ENCODE data around the gene IDH3B.

The IDH3B gene

DNA sequence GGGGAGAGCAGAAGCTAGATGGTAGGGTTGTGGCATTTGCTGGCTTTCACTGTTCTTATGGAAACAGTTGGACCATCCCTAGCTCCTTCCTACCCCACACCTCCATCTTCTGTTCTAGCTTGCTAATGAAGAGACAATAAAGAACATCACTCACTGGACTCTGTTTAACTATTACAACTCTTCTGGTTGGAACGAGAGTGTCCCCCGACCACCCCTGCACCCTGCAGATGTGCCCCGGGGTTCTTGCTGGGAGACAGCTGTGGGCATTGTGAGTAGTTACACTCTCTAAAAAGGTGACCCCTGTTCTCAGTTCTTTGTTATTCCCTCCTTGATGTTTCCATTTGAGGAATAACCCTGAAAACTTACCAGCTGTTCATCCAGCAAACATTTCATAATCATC lies 51.9 kb downstream of the IDH3B start:
- no peak for DNase-seq

DNA sequence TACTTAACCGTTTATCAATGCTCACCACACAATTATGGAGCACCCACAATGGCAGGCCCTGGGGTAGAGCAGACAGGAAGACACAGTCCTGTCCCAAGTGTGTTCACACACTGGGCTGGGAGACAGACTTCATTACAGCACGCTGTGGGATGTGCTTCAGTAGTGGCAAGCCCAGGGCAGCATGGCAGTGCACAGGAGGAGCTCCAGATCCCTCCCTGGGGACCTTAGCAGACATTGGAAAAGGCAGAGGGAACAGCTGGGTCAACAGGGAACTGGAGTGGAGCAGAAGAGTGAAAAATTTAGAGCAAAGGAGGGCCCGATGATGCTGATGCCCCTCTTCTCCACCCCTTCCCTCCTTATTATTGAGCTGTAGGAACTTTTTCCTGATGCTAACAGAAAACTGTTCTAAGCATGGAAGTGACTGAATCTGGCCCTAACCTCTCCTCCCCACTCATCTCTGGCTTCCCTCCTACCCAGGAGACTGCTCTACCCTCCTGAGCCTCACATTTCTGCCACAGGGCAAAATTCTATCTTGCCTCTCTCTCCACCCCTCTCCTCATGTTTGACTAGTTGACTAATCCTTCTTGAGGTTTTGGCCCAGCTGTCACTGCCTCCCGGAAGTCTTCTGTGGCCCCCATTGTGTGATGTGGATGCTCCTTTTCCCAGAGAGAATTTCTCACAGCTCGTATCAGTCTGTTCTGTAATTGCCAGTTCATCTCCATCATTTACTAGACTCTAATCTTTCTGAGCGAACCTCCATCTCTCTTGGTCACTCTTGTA lies 52.9 kb downstream of the IDH3B start:
- no peak for DNase-seq

GRCh38 chr20:2610326-2610725 lies 53.7 kb downstream of the IDH3B start:
- DNase-seq: no peak
